ENCODE results near the gene KCNK16. TPM values are rescaled to one million over a fixed set of nuclear protein-coding genes. Genes with fewer than 3 reads are reported as not detected.

KCNK16 gene
- polyA plus RNA-seq, 3 donors = not detected

DNA sequence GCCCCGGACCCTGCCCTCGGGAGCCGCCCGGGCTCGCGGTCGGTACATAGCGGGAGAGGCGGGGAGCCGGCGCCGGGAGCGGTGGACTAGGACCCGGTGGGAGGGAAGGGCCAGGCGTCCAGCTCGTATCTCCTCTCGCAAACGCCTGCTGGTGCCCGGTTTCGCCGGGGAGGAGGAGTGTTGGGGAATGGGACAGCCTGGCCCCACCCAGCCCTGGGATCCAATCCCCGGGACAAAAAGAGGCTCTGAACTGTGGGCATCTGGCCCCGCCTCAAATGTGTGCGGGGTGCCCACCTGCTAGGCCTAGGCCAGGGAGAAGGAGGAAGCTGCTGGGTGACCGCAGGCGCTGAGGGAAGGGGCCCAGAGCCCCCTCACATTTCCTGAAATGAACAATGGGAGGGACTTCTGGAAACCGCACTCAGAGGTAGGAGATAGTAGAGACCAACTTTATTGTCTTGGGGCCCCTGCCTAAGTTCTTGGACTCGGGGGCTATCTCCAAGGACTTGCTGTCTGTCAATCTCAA is 8.2 kb downstream of the KCNK16 start, which contains the start of gene KCNK17:
TSS of gene KCNK17 (minus strand) at position 147 of the 523 bp plus-strand sequence. CDS start at position 48, 99 bp downstream.
- DNase-seq (ENCODE audit: extremely low read depth in 1 of 11, low read depth in 9 of 11, low spot score in 4 of 11) = no peak

DNA sequence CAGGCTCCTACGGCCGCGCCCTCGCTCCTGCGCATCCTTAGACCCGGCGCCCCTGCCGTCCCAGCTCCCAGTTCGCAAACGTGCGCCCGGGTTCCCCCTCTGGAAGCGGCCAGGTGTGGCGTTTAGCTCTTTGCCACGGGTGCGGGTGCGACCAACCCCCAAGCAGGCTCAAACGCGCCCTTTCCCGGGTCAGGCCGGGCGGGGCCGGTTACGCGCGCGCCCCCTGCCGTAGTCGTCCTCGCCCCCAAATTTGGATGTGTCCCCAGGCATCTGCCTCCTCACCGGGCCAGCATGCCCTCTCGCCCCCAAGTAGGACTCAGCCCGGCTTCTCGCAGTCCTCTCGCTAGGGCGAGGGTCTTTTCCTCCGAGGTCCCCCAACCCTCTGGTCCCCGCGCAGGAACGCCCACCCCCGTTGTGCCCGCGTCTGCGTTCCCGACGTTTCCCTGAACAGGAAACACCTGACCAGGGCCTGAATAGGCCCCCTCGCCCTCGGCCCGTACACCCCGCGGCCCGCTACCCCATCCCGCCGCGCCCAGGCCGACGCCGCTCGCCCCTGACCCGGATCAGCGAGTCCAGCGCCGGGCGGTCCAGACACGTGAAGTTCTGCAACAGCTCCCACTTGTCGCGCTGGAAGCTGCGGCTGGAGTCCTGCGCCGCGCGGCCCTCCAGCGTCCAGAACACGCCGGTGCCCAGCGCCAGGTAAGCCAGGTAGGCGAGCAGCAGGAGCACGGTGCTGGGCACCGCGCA is 8.8 kb downstream of the KCNK16 start:
- no peak for DNase-seq (ENCODE audit: extremely low read depth in 1 of 11, low read depth in 9 of 11, low spot score in 4 of 11)

DNA sequence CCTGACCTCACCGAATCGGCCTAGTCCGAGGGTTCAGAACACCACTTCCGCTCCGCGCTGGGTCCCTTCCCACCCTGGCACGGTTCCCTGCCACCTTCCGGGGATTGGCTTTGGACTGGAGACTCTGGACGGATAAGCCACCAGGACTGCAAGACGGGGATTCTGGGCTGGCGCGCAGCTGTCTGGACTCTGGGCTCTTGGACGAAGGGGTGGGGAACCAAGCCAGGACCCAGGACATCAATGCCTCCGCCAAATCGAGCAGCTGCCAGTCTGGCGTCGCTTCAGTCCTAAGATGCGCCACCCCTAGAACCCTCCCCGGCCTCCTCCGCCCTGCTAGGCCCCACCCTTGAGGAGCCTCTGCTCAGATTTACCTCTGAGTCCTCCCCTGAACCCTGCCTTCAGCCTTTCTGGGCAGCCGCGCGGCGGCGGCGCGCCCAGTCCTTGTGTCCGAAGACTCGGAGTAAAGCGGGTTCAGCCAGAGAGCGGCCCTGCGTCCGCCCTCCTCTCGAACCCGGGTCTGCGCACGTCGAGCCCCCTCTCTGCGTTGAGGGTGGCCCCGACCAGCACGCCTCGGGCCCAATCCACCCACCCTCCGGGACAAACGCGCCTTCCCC is 9.5 kb downstream of the KCNK16 start:
- DNase-seq (ENCODE audit: extremely low read depth in 1 of 11, low read depth in 9 of 11, low spot score in 4 of 11) = no peak

DNA sequence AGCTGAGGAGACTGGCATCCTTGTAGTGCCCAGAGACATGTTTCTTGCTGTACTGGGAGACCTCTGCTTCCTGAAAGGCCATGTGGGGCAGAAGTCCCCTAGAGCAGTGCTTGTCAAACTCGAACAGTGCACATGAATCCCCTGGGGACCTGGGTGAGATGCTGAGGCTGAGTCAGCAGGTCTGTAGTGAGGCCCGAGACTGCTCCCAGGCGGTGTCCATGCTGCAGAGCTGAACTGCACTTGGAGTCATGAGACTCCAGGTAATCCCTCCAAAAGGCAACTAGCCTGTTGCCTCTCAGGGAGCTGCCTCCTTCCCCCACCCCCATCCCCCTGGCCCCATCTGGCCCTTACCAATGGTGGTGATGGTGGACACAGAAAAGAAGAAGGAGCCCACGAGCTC is 12.0 kb downstream of the KCNK16 start:
- DNase-seq (ENCODE audit: extremely low read depth in 1 of 11, low read depth in 9 of 11, low spot score in 4 of 11) = no peak

DNA sequence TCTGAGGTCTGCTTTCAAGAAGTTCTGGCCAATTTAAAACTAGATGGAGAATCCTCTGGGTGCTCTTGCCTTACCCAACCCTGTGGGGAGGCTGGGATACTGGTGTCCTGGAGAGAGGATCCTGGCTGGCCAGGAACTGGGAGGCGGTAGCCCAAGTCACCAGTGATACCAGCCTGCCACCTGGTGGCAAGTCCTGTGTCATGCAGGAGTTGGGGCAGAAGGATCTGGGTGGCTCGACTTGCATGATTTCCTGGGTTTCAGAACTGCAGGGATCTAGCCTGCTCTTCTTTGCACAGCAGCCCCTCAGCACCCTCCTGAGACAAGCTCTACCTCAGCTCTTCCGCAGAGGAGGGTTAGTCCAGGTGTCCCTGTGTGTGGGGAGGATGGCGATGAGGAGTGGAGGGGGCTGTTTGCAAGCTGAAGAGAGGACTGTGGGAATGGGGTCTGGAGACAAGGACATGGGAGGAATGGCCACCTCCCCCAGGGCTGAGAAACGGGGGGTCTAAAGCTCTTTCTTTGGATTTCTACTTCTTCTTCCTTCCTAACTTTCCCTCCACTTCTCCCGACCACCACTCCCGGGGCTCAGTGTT is 12.5 kb downstream of the KCNK16 start:
- DNase-seq (ENCODE audit: extremely low read depth in 1 of 11, low read depth in 9 of 11, low spot score in 4 of 11) = peak; percentile 29 to 63 (median 48)

DNA sequence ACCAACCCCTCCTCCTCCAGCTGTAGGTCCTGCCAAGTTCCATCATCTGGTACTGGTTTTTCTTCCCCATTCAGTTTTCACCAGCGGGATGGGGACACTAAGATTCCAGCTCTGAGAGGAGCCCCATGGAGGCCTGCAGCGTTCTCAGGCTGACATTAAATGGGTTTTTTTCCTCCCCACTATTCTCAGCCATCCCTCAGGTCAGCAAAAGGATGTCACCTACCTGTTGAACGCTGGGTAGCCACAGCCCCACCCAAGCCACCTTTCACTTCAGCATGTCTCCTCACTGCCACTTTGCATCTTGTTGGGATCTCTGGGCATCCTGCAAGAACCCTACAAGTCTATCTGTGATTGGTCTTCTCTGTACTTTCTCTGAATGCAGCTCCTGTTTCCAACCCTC is 15.0 kb downstream of the KCNK16 start:
- no peak for DNase-seq (ENCODE audit: extremely low read depth in 1 of 11, low read depth in 9 of 11, low spot score in 4 of 11)

DNA sequence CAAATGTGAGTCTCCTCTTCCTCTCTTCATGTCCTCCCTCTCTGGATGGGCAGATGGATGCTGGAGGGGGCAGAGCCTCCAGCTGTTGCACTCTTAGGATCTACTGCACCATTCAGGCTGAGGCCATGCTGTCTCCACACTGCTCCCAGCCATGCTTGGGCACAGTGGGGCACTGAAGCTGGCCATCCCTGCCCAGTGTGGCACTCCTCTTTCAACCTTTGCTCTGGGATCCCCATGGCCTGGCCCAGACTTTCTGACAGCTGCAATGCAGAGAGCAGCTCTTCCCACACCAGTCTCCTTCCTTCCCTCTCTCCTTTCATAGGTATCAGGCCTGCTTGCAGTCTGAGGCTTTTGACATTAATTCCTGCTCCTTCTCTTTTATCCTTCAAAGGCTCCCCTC is 17.6 kb downstream of the KCNK16 start:
- no peak for DNase-seq (ENCODE audit: extremely low read depth in 1 of 11, low read depth in 9 of 11, low spot score in 4 of 11)

DNA sequence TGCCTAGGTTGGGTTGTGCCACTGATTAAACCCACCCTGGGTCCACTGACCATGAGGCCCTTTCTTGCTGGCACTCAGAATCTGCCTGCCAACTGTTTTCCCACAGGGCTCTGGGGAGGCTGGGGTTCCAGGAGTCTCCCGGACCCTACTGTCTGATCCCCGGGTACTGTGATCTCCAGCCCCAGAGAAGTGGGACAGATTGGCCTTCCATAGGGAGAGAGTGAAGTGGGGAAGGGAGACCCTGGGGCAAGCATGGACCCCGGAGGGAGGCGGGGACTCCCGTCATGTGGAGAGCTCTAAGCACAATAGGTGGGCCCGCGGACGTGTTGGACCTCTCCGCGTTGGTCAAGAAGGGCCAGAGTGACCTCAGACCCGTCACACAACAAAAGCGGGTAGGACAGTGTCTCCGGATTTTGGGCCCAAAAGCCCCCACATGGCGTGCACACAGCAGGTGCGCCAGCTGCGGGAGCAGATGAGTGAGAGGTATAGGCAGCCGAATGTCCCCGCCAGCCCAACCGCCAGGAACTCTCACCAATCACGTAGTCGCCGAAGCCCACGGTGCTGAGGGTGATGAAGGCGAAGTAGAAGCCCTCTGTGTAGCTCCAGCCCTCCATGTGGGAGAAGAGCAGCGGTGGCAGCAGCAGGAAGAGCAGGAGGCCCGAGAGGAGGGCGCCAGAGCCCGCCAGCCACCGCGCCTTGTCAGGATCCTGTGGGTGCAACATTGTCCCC is 18.9 kb downstream of the KCNK16 start:
- no peak for DNase-seq (ENCODE audit: extremely low read depth in 1 of 11, low read depth in 9 of 11, low spot score in 4 of 11)

DNA sequence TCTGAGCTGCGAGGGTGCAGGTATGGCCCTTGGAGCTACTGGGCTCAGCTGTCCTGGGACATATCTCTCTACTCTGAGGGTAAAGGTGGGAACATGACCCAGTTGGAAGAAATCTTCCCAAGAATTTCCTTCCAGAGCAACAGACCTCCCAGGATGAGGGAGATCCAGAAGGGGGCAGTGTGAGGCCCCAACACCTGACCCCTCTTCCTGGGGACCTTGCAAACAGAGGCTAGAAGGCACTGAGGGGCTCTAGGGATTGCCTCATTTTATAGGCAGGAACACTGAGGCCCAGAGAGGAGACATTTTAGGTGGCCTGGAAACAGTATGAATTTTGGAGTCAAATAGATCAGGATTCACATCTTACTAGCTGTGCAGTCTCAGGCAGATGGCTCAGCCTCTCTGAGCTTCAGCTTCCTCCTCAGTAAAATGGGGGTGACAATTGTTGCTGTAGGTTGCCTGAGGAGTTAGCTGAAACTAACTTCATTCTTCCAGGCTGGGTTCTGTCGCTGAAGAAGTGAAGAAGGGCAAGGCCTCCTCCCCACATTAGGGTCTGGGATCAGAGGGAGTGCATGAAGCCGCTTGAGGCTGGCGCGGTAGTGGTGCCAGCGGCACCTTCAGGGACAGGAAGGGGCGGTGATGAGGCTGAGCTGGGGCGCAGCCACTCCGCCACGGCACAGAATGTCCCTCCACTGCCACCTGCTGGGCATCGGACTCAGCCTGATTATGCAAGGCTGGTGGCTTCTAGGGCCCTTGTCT is 19.7 kb downstream of the KCNK16 start:
- DNase-seq (ENCODE audit: extremely low read depth in 1 of 11, low read depth in 9 of 11, low spot score in 4 of 11) = peak; percentile 31 to 64 (median 56)

DNA sequence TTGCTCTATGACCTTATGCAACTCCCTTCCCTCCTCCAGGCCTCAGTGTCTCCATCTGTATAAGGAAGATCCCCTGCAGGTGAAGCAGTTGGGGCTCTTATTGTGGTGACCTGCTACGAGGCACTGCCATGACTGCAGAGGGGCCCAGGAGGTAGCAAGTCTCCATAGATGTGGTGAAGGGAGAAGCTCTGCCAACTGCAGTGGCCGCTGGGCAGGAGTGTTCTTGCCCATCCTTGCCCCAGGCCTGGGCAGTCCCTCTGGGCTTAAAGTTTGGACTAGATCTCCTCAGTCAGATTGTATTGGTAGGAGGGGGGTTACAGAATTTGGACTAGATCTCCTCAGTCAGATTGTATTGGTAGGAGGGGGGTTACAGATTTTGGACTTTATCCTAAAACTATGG is 20.5 kb downstream of the KCNK16 start:
- DNase-seq (ENCODE audit: extremely low read depth in 1 of 11, low read depth in 9 of 11, low spot score in 4 of 11) = no peak

DNA sequence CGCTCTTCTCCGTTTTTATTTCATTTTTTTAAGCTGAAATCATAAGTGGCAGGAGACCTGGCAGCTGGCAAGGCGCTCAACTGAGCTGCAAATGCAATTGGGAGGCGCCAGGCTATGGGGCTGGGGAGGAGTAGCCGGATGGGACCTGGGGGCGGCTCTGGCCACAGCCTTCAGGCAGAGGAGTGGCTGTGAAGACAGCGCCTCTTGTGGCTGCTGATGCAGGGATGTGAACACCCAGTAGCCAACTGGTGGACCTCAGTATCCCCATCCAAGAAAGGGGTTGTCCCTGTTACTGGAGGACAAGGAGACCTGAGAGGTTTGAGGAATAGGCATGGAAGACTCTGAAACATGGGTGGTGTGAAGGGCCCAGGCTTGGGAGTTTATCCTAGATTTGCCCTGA is 20.9 kb downstream of the KCNK16 start:
- no peak for DNase-seq (ENCODE audit: extremely low read depth in 1 of 11, low read depth in 9 of 11, low spot score in 4 of 11)

DNA sequence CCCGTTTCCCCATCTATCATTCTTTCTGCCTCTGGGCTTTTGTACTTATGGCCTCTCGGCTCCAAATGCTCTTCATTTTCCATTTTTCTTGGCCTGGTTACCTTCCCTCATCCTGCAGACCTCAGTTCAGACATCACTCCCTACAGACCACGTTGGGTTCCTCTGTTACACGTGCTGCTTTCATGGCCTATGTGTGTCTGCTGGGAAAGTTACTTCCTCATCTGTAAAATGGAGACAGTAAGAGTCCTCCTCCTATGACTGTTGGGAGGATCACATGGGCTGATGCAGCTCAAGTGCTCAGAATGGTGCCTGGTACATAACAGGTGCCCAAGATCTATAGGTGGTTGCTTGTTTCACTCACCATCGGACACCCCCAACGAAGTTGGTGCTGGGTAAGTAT is 21.8 kb downstream of the KCNK16 start:
- DNase-seq (ENCODE audit: extremely low read depth in 1 of 11, low read depth in 9 of 11, low spot score in 4 of 11) = no peak

DNA sequence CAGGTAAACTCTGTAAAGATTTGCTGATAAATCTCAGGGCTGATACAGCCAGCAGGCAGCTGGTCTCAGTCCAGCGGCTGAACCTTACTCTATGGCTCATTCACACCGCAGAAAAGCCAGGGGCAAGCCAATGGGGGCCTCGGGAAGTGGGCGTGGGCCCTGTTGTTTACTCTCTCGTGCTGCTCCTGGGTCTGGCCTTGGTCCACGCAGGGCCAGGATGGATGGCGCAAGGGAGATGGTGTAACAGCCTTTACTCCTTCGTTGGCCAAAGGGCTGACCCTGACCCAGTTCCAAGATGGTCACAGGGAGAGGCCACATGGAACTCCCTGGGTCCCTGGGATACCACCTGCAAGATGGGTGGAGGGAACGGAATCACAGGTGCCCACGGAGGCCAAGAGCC is 24.4 kb downstream of the KCNK16 start:
- no peak for DNase-seq (ENCODE audit: extremely low read depth in 1 of 11, low read depth in 9 of 11, low spot score in 4 of 11)

DNA sequence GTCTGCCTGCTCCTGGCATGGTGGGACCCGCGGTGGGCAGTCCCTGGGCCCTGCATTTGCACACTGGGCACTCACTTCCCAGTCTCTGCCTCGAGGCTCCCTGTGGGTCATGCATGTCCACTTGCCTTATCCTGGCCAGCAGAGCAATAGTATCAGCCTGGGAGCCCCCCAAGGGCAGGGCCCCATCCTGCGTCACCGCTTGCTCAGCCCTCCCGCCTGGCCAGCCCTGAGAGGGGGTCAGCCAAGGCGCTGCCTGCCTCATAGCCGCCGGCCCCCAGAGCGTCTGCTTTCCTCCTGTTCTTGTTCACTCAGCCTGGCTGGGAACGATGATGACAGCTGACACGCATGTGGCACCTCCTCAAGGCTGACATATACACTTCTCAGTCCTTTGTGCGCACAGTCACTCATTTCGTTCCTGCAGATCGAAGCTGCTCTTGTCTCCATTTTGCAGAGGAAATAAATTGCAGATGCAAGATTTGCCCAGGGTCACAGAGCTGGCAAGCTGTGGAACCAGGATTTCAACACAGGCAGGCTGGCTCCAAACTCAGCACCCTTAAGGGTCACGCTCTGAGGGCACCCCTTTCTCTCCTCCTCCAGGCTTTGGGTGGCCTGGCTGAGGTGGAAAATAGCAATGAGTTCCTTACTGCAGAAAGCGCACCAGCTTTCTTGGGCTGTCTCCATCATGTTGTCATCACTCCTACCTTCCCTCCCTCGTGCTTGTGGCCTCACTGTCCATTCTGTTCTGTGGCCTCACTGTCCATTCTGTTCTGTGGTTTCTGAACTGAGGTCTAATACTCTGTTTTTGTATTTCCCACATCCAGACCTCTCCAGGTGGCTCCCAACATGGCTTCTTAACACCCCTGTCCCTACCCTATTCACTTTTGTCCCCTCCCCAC is 25.5 kb downstream of the KCNK16 start:
- DNase-seq (ENCODE audit: extremely low read depth in 1 of 11, low read depth in 9 of 11, low spot score in 4 of 11) = no peak

DNA sequence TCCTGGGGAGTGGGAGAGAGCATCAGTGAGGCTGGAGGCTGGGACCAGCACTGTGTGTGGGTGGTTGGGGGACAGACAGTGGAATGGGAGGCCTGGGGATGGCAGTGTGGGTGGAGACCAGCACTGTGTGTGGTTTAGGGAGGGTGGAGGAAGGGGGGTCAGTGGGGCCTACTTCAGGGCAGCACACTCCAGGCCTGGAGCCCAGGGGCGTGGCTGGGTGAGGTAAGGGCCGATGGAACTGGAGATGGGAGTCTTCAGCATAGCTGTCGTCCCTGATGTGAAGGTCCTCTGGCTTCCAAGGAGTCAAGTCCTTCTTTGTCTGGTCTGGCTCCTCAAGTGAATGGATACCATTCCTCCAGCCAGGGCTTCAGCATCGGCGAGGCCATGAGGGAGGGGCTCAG is 26.9 kb downstream of the KCNK16 start:
- no peak for DNase-seq (ENCODE audit: extremely low read depth in 1 of 11, low read depth in 9 of 11, low spot score in 4 of 11)

DNA sequence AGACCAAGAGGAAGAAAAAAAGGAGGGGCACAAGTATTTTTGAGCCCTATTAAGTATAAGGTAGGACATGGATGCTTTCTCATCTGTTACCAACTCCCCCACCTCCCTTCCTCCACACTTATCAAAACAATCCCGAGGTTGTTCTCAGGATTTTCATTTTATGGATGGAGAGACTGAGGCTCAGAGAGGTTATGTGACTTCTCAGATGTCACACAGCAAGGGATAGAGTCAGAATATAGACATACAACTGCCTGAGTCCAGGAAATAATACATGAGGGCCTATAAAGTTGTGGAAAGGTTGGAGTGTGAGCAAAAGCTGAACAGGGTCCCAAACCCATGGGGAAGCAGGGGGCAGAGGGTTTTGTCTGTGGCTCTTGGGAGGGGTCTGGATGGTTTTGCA is 27.6 kb downstream of the KCNK16 start:
- DNase-seq (ENCODE audit: extremely low read depth in 1 of 11, low read depth in 9 of 11, low spot score in 4 of 11) = no peak

DNA sequence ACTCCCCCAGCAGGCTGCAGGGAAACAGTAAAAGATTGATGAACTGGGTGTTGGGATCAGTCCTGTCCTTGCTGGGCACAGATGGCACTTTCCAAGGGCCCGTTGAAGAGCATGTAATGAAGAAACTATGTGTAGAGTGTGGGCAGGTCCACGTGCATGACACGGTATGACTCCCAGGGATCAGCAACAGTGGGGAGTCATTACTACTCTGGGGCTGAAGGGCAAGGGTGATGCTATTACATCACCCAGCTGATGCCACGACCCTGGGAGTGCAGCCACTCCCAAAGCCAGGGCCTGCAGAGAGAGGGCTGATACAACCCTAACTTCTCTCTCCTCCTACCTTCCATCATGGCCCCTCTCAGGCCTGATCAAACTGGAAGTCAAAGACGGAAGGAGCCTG is 28.4 kb downstream of the KCNK16 start:
- no peak for DNase-seq (ENCODE audit: extremely low read depth in 1 of 11, low read depth in 9 of 11, low spot score in 4 of 11)

DNA sequence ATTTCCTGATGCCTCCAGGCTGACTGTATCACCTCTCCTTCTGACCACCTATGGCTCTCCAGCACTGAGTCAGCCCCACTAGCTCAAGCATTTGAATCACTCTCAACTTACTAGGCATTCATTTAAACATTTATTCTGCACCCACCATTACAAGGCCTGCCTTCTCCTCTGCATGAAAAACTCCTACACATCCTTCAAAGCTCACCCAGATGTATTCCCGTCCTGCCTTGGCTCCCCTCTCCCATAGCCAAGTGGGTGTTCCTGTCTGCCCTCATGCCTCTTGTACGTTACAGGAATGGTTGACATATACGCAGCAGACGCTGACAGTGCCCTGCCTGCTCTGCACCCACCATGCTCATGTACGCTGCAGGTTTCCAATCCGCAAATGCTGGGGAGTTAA is 29.9 kb downstream of the KCNK16 start:
- DNase-seq (ENCODE audit: extremely low read depth in 1 of 11, low read depth in 9 of 11, low spot score in 4 of 11) = no peak
